Measurements from ENCODE around the gene PROSER3.

Gene PROSER3

GRCh38 chr19:35777086-35777841 lies 19.3 kb downstream of the PROSER3 start:
- DNase-seq (ENCODE audit: low spot score), result no peak

- DNase-seq (ENCODE audit: low spot score), result no peak
Observed at GRCh38 chr19:35777961-35778360, 20.0 kb downstream of the PROSER3 start.

- no peak for DNase-seq (ENCODE audit: low spot score)
Observed at GRCh38 chr19:35779033-35779432, 21.1 kb downstream of the PROSER3 start.

- no peak for DNase-seq (ENCODE audit: low spot score)
Observed at GRCh38 chr19:35780058-35780457, 22.1 kb downstream of the PROSER3 start.

GRCh38 chr19:35780717-35781116 lies 22.7 kb downstream of the PROSER3 start:
- DNase-seq (ENCODE audit: low spot score), result no peak

GRCh38 chr19:35781650-35782049 lies 23.7 kb downstream of the PROSER3 start:
- no peak for DNase-seq (ENCODE audit: low spot score)

GRCh38 chr19:35782589-35782988 lies 24.6 kb downstream of the PROSER3 start:
- no peak for DNase-seq (ENCODE audit: low spot score)

- no peak for DNase-seq (ENCODE audit: low spot score)
Observed at GRCh38 chr19:35783469-35784434, 25.8 kb downstream of the PROSER3 start.

- DNase-seq (ENCODE audit: low spot score), result no peak
Observed at GRCh38 chr19:35784503-35785338, 26.7 kb downstream of the PROSER3 start.

- DNase-seq (ENCODE audit: low spot score), result no peak
Observed at GRCh38 chr19:35785339-35785627, 27.3 kb downstream of the PROSER3 start.

- no peak for DNase-seq (ENCODE audit: low spot score)
Observed at GRCh38 chr19:35786299-35787160, 28.6 kb downstream of the PROSER3 start.

- no peak for DNase-seq (ENCODE audit: low spot score)
Observed at GRCh38 chr19:35787227-35787799, 29.3 kb downstream of the PROSER3 start.

GRCh38 chr19:35788205-35788960 lies 30.4 kb downstream of the PROSER3 start:
- DNase-seq (ENCODE audit: low spot score), result no peak

- no peak for DNase-seq (ENCODE audit: low spot score)
Observed at GRCh38 chr19:35789195-35789977, 31.4 kb downstream of the PROSER3 start.

- no peak for DNase-seq (ENCODE audit: low spot score)
Observed at GRCh38 chr19:35789978-35790944, 32.3 kb downstream of the PROSER3 start.

GRCh38 chr19:35790981-35791813 lies 33.2 kb downstream of the PROSER3 start:
- DNase-seq (ENCODE audit: low spot score), result no peak

- DNase-seq (ENCODE audit: low spot score), result no peak
Observed at GRCh38 chr19:35791814-35792279, 33.9 kb downstream of the PROSER3 start.
